Fibroblast of peridontal ligament (primary cell): ENCODE measurements around the gene MNT.

Experiments used
- DNase-seq: peaks from one replicate; pipeline ENCODE4 v3.0.0-alpha.2; 2010; ENCODE audit errors: extremely low read depth

MNT gene

GRCh38 chr17:2380950-2381649 is 19.8 kb downstream of the MNT start:
- no peak for DNase-seq

DNA sequence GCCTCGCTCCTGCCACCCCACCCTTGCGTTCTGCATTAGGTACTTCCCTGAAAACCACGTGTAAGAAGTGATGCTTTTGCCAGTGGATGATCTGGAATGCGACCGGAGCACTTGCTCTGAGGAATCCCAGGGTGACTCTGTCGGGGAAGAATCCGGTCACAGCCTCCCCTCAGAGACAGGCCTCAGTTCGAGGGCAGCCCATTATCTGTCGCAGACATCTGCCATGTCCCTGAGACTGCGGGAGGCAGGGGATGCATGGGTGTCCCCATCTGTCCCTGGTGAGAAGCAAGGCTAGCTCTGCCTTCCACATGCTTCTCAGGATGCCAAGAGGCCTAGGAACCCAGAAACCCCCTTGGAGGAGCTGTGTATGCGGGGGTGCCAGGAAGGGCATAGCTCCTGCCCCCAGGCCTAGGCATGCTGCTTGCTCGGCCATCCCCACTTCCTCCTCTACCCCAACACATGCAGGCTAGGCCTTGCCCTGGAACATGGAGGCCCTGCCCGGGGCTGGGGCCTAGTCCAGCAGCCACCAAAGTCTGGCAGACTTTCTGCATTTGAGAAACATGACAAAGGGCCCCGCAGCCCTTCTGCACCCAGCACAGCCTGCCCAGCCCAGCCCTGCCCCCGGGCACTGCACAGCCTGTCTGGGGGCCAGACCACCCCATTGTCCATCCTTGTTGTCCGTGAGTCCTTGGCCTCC is 20.5 kb downstream of the MNT start:
- DNase-seq: no peak

DNA sequence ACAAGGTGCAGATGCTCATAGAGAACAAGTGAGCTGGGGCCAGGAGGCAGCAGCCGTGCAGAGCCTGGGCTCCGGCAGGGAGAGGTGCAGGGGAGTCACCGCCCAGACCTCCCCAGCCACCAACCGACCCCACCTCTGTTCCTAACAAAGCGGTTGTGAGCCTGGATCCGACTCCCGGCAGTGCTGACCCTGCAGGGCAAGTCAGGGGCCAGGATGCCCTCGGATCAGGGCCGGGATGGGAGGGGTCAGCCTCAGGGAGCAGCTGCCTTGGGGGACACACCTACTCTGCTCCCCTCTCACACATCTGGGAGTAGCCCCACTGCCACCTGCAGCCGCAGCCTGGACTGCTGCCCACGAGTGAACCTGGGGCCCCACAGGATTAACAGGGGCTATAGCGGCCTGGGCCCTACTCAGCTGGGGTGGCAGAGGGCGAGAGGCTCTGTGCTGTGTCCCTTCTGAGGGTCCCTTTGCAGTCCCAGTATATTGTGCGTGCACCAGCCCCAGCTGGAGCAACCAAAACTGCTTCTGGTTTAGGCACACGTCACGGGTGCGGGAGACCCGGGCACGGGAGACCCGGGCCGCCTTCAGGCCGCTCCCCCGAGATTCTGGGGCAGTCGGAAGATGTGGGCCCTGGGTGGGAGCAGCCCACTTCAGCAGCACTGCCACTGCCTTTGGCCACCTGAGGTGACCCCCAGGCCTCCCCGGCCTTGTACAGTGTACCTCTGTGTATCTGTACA is 21.2 kb downstream of the MNT start:
- DNase-seq: no peak

DNA sequence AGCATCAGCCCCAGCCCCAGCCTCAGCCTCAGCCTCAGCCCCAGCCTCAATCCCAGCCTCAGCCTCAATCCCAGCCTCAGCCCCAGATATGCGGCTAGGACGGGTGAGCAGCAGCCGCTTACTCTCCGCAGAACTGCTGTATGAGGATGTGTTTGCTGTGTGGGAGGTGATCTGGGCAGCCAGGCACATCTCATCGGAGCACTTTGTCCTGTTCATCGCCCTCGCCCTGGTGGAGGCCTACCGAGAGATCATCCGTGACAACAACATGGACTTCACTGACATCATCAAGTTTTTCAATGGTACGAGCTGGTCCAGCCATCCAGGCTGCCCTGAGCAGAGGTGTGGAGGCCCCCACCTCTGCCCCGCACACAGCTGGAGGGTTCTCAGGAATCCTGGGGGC is 22.0 kb downstream of the MNT start:
- DNase-seq: no peak

DNA sequence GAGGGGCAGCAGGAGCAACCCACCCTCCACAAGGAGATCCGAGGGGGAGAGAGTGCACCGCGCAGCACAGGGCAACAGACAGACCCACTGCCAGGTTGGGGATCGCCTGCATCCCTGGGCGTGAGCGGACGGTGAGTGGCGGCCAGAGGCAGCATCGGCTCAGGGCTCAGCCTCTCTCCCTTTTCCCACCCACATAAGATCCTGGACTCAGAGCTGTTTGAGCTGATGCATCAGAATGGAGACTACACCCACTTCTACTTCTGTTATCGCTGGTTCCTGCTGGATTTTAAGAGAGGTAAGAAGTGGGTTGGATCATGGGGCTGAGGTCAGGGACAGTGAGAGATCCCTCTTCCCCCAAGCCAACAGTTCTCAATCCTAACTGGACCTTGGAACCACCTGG is 23.2 kb downstream of the MNT start:
- no peak for DNase-seq

- DNase-seq: no peak
These were observed 24.8 kb downstream of the MNT start for GRCh38 chr17:2376107-2376506.

- no peak for DNase-seq
These were observed 25.5 kb downstream of the MNT start for GRCh38 chr17:2375406-2375805.

GRCh38 chr17:2374549-2375285 is 26.1 kb downstream of the MNT start:
- DNase-seq: peak; percentile 7

DNA sequence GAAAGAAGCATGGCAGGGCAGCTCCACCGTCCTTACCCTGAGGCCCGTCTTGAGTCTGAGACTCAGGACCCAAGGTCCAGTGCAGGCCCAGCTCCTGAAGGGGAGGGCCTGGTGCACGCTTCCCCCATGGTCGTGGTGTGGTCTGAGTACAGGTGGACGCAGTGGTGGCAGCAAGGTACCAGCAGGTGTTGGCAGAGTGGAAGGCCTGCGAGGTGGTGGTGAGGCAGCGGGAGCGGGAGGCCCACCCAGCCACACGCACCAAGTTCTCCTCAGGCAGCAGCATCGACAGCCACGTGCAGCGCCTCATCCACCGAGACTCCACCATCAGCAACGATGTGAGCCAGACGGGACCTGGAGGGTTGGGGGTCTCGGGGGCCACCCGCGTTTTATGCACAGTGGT is 27.7 kb downstream of the MNT start:
- no peak for DNase-seq

- DNase-seq: no peak
These were observed 28.2 kb downstream of the MNT start for GRCh38 chr17:2372681-2373080.

- no peak for DNase-seq
These were observed 28.7 kb downstream of the MNT start for GRCh38 chr17:2372180-2372579.

GRCh38 chr17:2371183-2372130 is 29.4 kb downstream of the MNT start:
- DNase-seq: no peak

DNA sequence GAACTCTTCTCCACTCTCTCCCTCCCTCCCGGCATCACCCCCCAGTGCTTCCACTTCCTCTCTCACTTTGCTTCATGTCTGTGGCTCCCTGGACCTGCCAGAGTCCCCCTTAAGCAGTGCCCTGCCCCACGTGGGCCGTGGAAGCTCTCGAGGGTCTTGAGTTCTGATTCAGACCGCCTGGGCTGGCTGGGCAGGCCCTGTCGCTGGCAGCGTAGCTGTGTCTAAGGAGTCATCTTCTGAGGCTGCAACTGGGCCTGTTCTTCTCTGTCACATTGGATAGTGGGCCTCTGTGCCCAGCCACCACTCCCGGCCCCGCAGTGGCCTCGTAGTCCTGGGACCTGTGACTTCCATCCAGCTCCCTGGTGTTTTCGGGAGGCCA is 30.7 kb downstream of the MNT start:
- DNase-seq: no peak

DNA sequence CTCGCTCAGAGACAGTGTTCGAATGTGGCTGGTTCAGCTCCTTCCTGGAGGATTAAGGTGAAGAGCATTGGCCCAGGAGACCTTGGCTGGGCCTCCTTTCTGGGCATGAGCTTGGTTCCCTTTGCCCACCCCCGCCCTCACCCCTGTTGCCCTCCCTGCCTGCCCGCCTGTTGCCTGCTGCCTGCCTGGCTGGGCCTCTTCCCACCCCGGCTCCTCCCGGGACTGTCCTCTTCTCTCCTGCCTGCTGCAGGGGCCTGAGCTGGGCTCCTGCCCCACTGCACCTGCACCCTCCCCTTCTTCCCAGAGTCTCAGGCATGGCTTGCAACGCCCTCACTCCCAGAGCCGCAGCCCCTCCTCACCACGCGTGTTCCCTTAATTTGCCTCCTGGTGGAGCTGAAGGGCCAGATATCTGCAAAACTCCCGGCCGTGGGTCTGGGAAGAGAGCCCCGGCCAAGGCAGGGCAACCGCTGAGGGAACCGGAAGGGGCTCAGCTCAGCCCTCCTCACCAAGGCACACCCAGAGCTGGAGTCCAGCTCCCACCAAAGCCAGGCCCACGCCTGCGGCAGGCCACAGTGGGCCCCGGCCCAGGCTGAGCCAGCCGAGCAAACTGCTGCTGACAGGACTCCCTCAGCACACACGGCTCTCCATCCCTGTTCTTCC is 31.2 kb downstream of the MNT start:
- DNase-seq: no peak

- DNase-seq: no peak
These were observed 31.8 kb downstream of the MNT start for GRCh38 chr17:2369039-2369438.

- no peak for DNase-seq
These were observed 32.5 kb downstream of the MNT start for GRCh38 chr17:2368359-2368758.

DNA sequence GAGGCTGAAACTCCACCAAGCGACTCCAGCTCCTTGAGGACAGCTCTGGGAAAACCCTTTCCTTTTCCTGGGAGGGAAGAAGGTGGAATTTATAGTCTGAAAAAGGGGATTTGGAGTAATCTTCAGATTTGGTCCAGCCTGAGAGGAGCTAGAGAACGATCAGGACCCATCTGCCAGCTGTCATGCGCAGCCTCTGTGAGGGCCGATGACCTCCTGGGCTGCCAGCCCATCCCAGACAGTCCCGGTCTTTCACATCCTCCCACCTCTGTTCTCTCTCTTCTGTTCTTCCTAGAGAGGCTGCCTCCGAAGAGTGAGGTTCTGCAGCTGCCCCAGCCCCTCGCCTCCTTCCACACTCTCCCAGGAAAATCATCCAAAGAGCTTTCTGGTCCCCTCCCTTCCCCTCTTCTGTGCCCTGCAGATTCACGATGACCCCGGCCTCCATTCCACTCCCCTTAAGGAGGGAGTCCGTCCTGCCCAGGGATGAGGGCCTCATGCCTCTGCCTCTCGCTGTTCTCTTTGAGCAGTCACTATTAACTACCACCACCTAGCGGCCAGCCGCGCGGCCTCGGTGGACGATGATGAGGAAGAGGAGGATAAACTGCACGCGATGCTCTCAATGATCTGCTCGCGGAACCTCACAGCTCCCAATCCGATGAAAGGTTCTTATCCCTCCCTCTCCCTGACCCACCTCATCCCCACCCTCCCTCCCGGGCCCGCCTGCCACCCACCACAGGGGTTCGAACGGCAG is 33.9 kb downstream of the MNT start:
- DNase-seq: no peak

DNA sequence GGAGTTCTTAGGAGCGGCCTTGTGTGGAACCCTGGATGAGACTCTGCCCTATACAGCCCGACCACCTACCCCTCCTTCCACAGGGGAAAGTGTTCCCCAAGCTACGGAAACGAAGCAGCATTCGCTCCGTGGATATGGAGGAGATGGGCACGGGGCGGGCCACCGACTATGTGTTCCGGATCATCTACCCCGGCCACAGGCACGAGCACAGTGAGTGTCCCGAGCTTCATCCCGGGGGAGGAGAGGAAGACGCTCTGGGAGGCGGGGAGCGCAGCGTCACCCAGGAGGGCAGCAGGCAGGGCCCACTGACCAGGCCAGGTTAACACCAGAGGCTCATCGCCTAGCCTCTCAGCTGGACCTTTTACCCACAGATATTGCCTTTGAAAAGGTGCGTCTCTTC is 35.7 kb downstream of the MNT start:
- no peak for DNase-seq

DNA sequence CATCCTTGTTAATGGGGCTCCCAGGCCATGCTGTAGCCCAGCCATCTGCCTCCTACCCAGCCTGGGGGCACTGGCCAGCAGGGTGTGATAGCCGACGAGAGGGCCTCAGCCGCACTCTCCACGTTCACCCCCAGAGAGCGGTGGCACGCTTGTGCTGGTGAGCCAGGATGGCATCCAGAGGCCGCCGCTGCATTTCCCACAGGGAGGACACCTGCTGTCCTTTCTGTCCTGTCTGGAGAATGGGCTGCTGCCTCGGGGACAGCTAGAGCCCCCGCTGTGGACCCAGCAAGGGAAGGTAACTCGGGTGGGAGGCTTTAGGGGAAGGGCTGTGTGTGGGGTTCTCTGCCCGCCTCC is 36.1 kb downstream of the MNT start:
- DNase-seq: no peak
